Lower leg skin (tissue), 4 donors: Measurements from ENCODE around the gene BLTP2. TPM values are rescaled to one million over a fixed set of nuclear protein-coding genes. Genes with fewer than 3 reads are reported as not detected.

Experiments
- DNase-seq, 2 donors: peaks; one replicate each; pipeline ENCODE4 v3.0.0-alpha.2; 2019; ENCODE audit warnings: low spot score in 2 of 2
- H3K4me3 ChIP-seq: fragments of 200-600 bp; sonication (generic); 2 replicates; pipeline ENCODE4 v1.5.1; 2017; ENCODE audit warnings: mild to moderate bottlenecking, low read depth; ENCODE audit not compliant: poor library complexity, severe bottlenecking
- CTCF ChIP-seq, 3 donors: fragments of 450-650 bp; IDR thresholded peaks; one replicate each; pipeline ENCODE4 v1.5.1; 2016; ENCODE audit warnings: antibody characterized with exemption in 3 of 3, mild to moderate bottlenecking in 3 of 3, moderate library complexity in 2 of 3
- POLR2A ChIP-seq, 2 donors: fragments of 450-650 bp; IDR thresholded peaks; one replicate each; pipeline ENCODE4 v1.6.1; 2016 to 2017; ENCODE audit warnings: antibody characterized with exemption in 2 of 2, mild to moderate bottlenecking in 1 of 2, moderate library complexity in 1 of 2
- WGBS, 2 donors: methylation state at CpG; one replicate each; pipeline ENCODE4 v1.1.5; 2018; 5-methylcytosine and 5-hydroxymethylcytosine counted together
- intact Hi-C: fragments of 100-400 bp; cut with DNase I; formaldehyde crosslinking; loops from one replicate; pipeline ENCODE4 v1.15.0; 2023; ENCODE audit warnings: low total_unique reads
- total RNA-seq, 4 donors: library from RNA; depleted of rRNA; stranded (reverse); fragments of >200 nt; gene quantifications; one replicate each; pipeline ENCODE4 v1.1.0, GENCODE V29; 2016

BLTP2 gene
- total RNA-seq, 4 donors from 2014 or later: 51.0 to 93.7 (median 83.7) TPM

- TF ChIP-seq POLR2A (IDR thresholded peaks at IDR 0.05) (no peak), CTCF (IDR thresholded peaks at IDR 0.05) (peak in 1 of 3 donors; percentile 39)
- intact Hi-C loops: no loop called here
- peak; percentile 43 to 89 for DNase-seq
- WGBS, 2 donors: 0% methylated on average over 17 to 18 of the region's 18 CpGs
- peak overlapping the region; percentile 99 for H3K4me3 ChIP-seq
Observed at GRCh38 chr17:28643983-28644786, 773 bp downstream of the BLTP2 start.

- DNase-seq: no peak
- no peak for TF ChIP-seq POLR2A (IDR thresholded peaks at IDR 0.05)
- TF ChIP-seq CTCF (IDR thresholded peaks at IDR 0.05): no peak
- intact Hi-C loops: no loop called here
- no peak overlapping the region for H3K4me3 ChIP-seq
- WGBS, 2 donors: 93 to 100% methylated on average over 2 of the region's 2 CpGs
Observed at GRCh38 chr17:28641579-28641978, 3.4 kb downstream of the BLTP2 start.

- 100% methylated on average over 1 of the region's 1 CpG for WGBS, 2 donors
- no peak overlapping the region for H3K4me3 ChIP-seq
- no peak for DNase-seq
- no peak for TF ChIP-seq POLR2A (IDR thresholded peaks at IDR 0.05)
- no peak for TF ChIP-seq CTCF (IDR thresholded peaks at IDR 0.05)
- intact Hi-C loops: no loop called here
Observed at GRCh38 chr17:28635506-28635905, 9.5 kb downstream of the BLTP2 start.

- 80 to 87% methylated on average over 14 of the region's 14 CpGs for WGBS, 2 donors
- TF ChIP-seq CTCF (IDR thresholded peaks at IDR 0.05): no peak
- TF ChIP-seq POLR2A (IDR thresholded peaks at IDR 0.05): no peak
- no peak overlapping the region for H3K4me3 ChIP-seq
- no peak for DNase-seq
- intact Hi-C loops: no loop called here
Observed at GRCh38 chr17:28634206-28634865, 10.6 kb downstream of the BLTP2 start.

- no peak for DNase-seq
- TF ChIP-seq POLR2A (IDR thresholded peaks at IDR 0.05) (no peak), CTCF (IDR thresholded peaks at IDR 0.05) (no peak)
- WGBS, 2 donors: 89 to 91% methylated on average over 4 of the region's 4 CpGs
- intact Hi-C loops: no loop called here
- H3K4me3 ChIP-seq: no peak overlapping the region
Observed at GRCh38 chr17:28626818-28627217, 18.1 kb downstream of the BLTP2 start.
